Measurements from ENCODE around the gene MYORG. TPM values are rescaled to one million over a fixed set of nuclear protein-coding genes. Genes with fewer than 3 reads are reported as not detected.

The MYORG gene
- total RNA-seq, 6 donors from 2014 or later: 2.1 to 11.6 (median 7.4) TPM

DNA sequence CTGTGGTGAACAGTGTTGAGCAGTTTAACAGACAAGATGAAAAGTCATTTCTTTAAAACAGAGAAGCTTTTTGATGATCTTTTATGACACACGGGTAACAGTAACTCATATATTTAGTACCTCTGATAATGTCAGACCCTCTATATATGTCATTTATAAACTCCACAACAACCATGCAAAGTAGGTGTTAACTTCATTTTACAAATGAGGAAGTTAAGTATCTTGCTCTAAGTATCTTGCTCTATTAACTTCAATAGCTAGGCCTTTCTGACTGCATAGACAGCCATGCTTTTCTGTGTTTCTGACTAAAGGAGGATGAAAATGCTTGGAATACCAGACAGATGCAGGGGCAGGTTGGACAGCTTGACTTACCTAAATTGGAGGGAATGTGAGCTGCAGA is 45.5 kb downstream of the MYORG start:
- Histone ChIP-seq H3K9me3 (no peaks in the 10 kb centered on the region), H3K4me3 (no peak overlapping the region), H3K36me3 (peaks cover 0 to 2% (median 0%) of the 10 kb centered on the region in 4 donors), H3K27me3 (no peaks in the 10 kb centered on the region), H3K27ac (no peak overlapping the region), H3K4me1 (peaks cover 7 to 19% (median 18%) of the 10 kb centered on the region in 4 donors)
- WGBS, 2 donors: 78 to 93% methylated on average over 1 of the region's 1 CpG
- ATAC-seq (ENCODE audit: low FRiP score in 2 of 2) (no peak), DNase-seq (no peak)
- TF ChIP-seq, protein P1, sequence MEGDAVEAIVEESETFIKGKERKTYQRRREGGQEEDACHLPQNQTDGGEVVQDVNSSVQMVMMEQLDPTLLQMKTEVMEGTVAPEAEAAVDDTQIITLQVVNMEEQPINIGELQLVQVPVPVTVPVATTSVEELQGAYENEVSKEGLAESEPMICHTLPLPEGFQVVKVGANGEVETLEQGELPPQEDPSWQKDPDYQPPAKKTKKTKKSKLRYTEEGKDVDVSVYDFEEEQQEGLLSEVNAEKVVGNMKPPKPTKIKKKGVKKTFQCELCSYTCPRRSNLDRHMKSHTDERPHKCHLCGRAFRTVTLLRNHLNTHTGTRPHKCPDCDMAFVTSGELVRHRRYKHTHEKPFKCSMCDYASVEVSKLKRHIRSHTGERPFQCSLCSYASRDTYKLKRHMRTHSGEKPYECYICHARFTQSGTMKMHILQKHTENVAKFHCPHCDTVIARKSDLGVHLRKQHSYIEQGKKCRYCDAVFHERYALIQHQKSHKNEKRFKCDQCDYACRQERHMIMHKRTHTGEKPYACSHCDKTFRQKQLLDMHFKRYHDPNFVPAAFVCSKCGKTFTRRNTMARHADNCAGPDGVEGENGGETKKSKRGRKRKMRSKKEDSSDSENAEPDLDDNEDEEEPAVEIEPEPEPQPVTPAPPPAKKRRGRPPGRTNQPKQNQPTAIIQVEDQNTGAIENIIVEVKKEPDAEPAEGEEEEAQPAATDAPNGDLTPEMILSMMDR (IDR thresholded peaks at IDR 0.05): no peak
- TF ChIP-seq EP300 (IDR thresholded peaks at IDR 0.05) (no peak), POLR2A (IDR thresholded peaks at IDR 0.05) (no peak), POLR2AphosphoS5 (IDR thresholded peaks at IDR 0.05) (no peak)

DNA sequence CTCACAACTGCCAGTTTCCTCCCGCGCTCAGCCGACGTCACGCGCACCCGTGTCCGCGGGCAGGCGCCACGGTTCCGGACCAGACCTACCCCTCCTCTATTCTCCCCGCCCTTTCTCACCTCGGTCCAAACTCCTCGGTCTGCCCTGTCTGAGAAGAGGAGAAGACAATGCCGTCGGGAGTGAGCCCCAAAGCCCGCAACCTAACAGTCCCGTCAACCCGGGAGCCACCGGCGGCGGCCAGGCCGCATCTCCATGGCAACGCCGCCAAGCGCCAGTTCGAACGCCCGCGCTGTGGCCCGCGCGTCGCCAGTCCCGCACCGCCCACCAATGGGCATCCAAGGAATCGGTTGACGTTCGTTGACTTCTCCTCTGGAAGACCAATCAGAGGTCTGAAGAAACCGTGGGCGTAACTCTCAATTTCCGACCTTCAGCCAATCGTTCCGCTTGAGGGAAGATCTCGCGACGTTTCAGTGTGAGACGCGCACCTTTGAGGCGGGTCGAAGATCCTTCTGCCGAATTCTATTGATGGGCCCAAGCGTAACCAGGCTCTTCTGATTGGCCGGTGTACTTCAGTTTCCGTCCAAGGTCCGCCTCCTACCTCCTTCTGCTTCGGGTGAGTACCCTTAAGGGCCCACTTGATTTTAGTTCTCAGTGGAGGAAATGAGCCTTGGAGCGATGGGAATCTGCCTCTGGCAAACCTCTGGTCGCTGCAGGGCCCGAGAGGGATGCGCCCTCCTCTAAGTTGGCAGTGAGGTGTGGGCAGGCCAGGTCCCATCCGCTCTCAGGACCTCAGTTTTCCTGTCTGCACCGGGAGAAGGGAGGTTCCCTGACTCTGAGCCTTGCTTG is 47.5 kb downstream of the MYORG start, which contains the start of the genes KIF24 and NUDT2:
Gene KIF24, minus strand, starts transcription at position 282 of the 846 bp plus-strand sequence. CDS start 17,922 bp downstream, outside the sequence.
Gene NUDT2, plus strand, starts transcription at position 583 of the 846 bp plus-strand sequence. CDS start 9,471 bp downstream, outside the sequence.
- H3K36me3 ChIP-seq: no peaks in the 10 kb centered on the region
- WGBS, 2 donors: 0% methylated on average over 37 to 53 of the region's 64 CpGs
- peak within 1 kb of the TSS; percentile 64 to 87 (median 78) for H3K4me3 ChIP-seq
- ATAC-seq (ENCODE audit: low FRiP score in 2 of 2) (peak; percentile 98 to 99), DNase-seq (peak; percentile 97 to 98)
- peak within 1 kb of the TSS; percentile 91 to 92 (median 92) for H3K27ac ChIP-seq
- TF ChIP-seq POLR2AphosphoS5 (IDR thresholded peaks at IDR 0.05) (peak; percentile 66 to 72), EP300 (IDR thresholded peaks at IDR 0.05) (no peak), POLR2A (IDR thresholded peaks at IDR 0.05) (peak in 3 of 4 donors; percentile 53 to 91 (median 70))
- TF ChIP-seq, protein P1 (IDR thresholded peaks at IDR 0.05): peak in 1 of 6 experiments; percentile 18
- H3K9me3 ChIP-seq: no peaks in the 10 kb centered on the region
- no peaks in the 10 kb centered on the region for H3K27me3 ChIP-seq
- peaks cover 7 to 19% (median 18%) of the 10 kb centered on the region in 4 donors for H3K4me1 ChIP-seq

DNA sequence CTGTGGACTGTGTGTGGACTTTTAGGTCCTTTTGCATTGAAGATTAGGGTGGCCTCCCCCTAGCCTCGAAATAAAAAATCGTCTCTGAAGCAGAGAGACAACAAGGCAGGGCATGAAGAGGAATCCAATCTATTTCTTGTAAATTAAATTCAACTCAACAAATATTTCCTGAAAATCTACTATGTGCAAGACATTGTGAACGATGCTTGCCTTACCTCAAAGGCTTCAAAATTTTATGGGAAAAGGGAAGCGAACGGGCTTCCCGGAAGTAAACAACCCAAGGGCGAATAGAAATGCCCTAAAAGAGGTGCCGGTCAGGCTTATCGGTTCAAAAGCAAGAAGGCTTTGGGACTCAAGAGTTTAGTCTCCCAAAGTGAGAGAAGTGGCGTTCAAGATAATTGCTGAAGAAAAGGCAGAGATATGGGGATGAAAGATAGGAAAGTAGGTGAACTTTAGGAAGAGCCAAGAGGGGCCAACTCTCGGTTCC is 48.2 kb downstream of the MYORG start:
- ATAC-seq (ENCODE audit: low FRiP score in 2 of 2) (no peak), DNase-seq (no peak)
- H3K27me3 ChIP-seq: no peaks in the 10 kb centered on the region
- TF ChIP-seq, protein P1 (IDR thresholded peaks at IDR 0.05): no peak
- TF ChIP-seq POLR2AphosphoS5 (IDR thresholded peaks at IDR 0.05): no peak
- TF ChIP-seq EP300 (IDR thresholded peaks at IDR 0.05): no peak
- TF ChIP-seq POLR2A (IDR thresholded peaks at IDR 0.05): no peak
- peaks cover 7 to 19% (median 18%) of the 10 kb centered on the region in 4 donors for H3K4me1 ChIP-seq
- peak overlapping the region; percentile 39 to 92 (median 66) for H3K27ac ChIP-seq
- WGBS, 2 donors: 1 to 2% methylated on average over 11 of the region's 11 CpGs
- no peaks in the 10 kb centered on the region for H3K36me3 ChIP-seq
- no peaks in the 10 kb centered on the region for H3K9me3 ChIP-seq
- H3K4me3 ChIP-seq: peak overlapping the region; percentile 49 to 87 (median 71)

DNA sequence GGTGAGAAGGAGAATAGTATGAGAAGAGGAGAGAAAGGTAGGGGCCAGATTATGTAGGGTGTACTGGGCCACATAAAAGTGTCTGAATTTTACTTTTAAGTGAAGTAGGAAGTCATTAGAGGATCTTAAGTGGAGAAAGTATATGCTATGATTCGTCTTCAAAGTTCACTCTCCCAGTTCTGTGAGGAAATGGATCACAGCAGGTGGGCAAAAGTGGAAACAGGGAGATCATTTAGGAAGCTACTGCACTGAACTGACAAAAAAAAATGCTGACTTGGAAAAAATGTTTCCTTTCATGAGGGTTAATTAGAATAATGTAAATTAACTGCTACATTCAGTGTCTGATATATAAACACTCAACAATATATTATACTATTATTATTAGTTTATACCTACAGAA is 50.0 kb downstream of the MYORG start:
- no peak overlapping the region for H3K4me3 ChIP-seq
- no peak for ATAC-seq (ENCODE audit: low FRiP score in 2 of 2)
- DNase-seq: no peak
- WGBS, 2 donors: 68 to 71% methylated on average over 1 of the region's 1 CpG
- peaks cover 7 to 19% (median 18%) of the 10 kb centered on the region in 4 donors for H3K4me1 ChIP-seq
- no peaks in the 10 kb centered on the region for H3K9me3 ChIP-seq
- no peaks in the 10 kb centered on the region for H3K36me3 ChIP-seq
- no peak overlapping the region for H3K27ac ChIP-seq
- no peak for TF ChIP-seq POLR2AphosphoS5 (IDR thresholded peaks at IDR 0.05)
- TF ChIP-seq EP300 (IDR thresholded peaks at IDR 0.05): no peak
- TF ChIP-seq, protein P1 (IDR thresholded peaks at IDR 0.05): no peak
- TF ChIP-seq POLR2A (IDR thresholded peaks at IDR 0.05): no peak
- no peaks in the 10 kb centered on the region for H3K27me3 ChIP-seq
